ENCODE results near the gene HELZ2. TPM values are rescaled to one million over a fixed set of nuclear protein-coding genes. Genes with fewer than 3 reads are reported as not detected.
"Not testable (repeated sequence)": the region's sequence is repeated elsewhere in the genome, so short reads cannot be mapped to it uniquely, and the experiment has no call there.

The HELZ2 gene
- total RNA-seq, 1 donor from 2014 or later, result 29.0 TPM

GRCh38 chr20:63606686-63607085 is 32.6 kb upstream of the HELZ2 start:
- H3K27me3 Mint-ChIP-seq (ENCODE audit: unreplicated experiment), result no peaks in the 10 kb centered on the region
- no peaks in the 10 kb centered on the region for H3K9me3 Mint-ChIP-seq (ENCODE audit: unreplicated experiment)
- H3K27ac Mint-ChIP-seq (ENCODE audit: unreplicated experiment), result no peak overlapping the region
- no peak overlapping the region for H3K4me3 Mint-ChIP-seq (ENCODE audit: unreplicated experiment)
- DNase-seq (ENCODE audit: extremely low spot score, unreplicated experiment), result no peak
- TF ChIP-seq CTCF (IDR thresholded peaks at IDR 0.05), result no peak
- H3K36me3 Mint-ChIP-seq (ENCODE audit: unreplicated experiment), result peaks cover 10% of the 10 kb centered on the region
- H3K4me1 Mint-ChIP-seq (ENCODE audit: unreplicated experiment), result peaks cover 5% of the 10 kb centered on the region

- no peak for TF ChIP-seq CTCF (IDR thresholded peaks at IDR 0.05)
- Mint-ChIP-seq H3K9me3 (ENCODE audit: unreplicated experiment) (no peaks in the 10 kb centered on the region), H3K27me3 (ENCODE audit: unreplicated experiment) (no peaks in the 10 kb centered on the region), H3K36me3 (ENCODE audit: unreplicated experiment) (peaks cover 17% of the 10 kb centered on the region), H3K4me1 (ENCODE audit: unreplicated experiment) (no peaks in the 10 kb centered on the region), H3K4me3 (ENCODE audit: unreplicated experiment) (no peak overlapping the region), H3K27ac (ENCODE audit: unreplicated experiment) (no peak overlapping the region)
- DNase-seq (ENCODE audit: extremely low spot score, unreplicated experiment), result no peak
Observed at GRCh38 chr20:63602321-63602720, 28.3 kb upstream of the HELZ2 start.

- not testable (repeated sequence) for DNase-seq (ENCODE audit: extremely low spot score, unreplicated experiment); H3K27ac Mint-ChIP-seq (ENCODE audit: unreplicated experiment); H3K4me1 Mint-ChIP-seq (ENCODE audit: unreplicated experiment); H3K9me3 Mint-ChIP-seq (ENCODE audit: unreplicated experiment); H3K27me3 Mint-ChIP-seq (ENCODE audit: unreplicated experiment); H3K4me3 Mint-ChIP-seq (ENCODE audit: unreplicated experiment)
- peaks cover 17% of the 10 kb centered on the region for H3K36me3 Mint-ChIP-seq (ENCODE audit: unreplicated experiment)
Observed at GRCh38 chr20:63601679-63602078, 27.6 kb upstream of the HELZ2 start.

GRCh38 chr20:63599396-63600050 is 25.5 kb upstream of the HELZ2 start:
- no peak overlapping the region for H3K4me3 Mint-ChIP-seq (ENCODE audit: unreplicated experiment)
- DNase-seq (ENCODE audit: extremely low spot score, unreplicated experiment), result no peak
- no peaks in the 10 kb centered on the region for H3K9me3 Mint-ChIP-seq (ENCODE audit: unreplicated experiment)
- no peaks in the 10 kb centered on the region for H3K4me1 Mint-ChIP-seq (ENCODE audit: unreplicated experiment)
- H3K36me3 Mint-ChIP-seq (ENCODE audit: unreplicated experiment), result peaks cover 21% of the 10 kb centered on the region
- no peaks in the 10 kb centered on the region for H3K27me3 Mint-ChIP-seq (ENCODE audit: unreplicated experiment)
- no peak for TF ChIP-seq CTCF (IDR thresholded peaks at IDR 0.05)
- no peak overlapping the region for H3K27ac Mint-ChIP-seq (ENCODE audit: unreplicated experiment)

DNA sequence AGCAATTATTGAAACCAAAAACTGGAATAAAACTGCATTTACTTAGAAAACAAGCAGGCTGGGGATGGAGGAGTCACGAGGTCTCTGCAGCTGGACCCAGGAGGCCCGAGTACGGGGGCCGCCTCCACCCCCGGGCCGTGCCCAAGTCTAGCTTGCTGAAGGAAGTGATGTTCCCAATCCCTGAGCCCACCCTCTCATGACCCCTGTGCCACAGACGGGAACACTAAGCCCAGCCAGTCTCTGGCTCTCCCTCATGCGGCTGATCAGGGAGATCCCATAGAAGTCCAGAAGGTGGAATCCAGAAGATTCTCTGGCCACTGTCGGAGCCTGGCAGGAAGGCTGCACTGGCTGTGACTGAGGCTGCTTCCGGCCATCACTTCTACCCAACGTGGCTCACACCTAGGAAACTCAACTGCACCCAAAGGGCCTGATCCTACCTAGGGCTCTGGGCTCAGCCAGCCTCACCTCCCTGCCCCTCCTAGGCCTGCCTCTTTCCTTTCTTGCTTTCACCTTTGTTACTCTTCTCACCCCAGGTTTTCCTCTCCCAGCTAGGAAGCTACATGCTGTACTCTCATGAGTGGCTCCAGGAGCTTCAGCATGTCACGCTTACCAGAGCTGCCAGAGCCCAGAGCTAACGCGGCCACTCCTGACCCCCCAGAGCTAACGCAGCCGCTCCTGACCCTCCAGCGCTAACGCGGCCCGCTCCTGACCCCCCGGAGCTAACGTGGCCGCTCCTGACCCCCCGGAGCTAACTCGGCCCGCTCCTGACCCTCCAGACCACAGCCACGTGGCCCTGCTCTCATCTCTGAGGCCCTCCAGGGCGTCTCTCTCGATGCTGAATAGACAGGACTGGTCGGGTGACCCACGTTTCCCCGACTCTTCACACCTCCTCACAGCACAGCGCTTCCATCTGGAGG is 24.7 kb upstream of the HELZ2 start:
- no peaks in the 10 kb centered on the region for H3K9me3 Mint-ChIP-seq (ENCODE audit: unreplicated experiment)
- no peak overlapping the region for H3K27ac Mint-ChIP-seq (ENCODE audit: unreplicated experiment)
- DNase-seq (ENCODE audit: extremely low spot score, unreplicated experiment), result no peak
- no peaks in the 10 kb centered on the region for H3K4me1 Mint-ChIP-seq (ENCODE audit: unreplicated experiment)
- H3K27me3 Mint-ChIP-seq (ENCODE audit: unreplicated experiment), result no peaks in the 10 kb centered on the region
- peaks cover 21% of the 10 kb centered on the region for H3K36me3 Mint-ChIP-seq (ENCODE audit: unreplicated experiment)
- H3K4me3 Mint-ChIP-seq (ENCODE audit: unreplicated experiment), result no peak overlapping the region
- TF ChIP-seq CTCF (IDR thresholded peaks at IDR 0.05), result no peak

All from osteocyte (in vitro differentiated cells).